H54 (cell line): ENCODE results near the gene PRR19.
"Not testable (repeated sequence)": the region's sequence is repeated elsewhere in the genome, so short reads cannot be mapped to it uniquely, and the experiment has no call there.

Experiments
- DNase-seq: peaks from one replicate; pipeline ENCODE4 v3.0.0; 2011; ENCODE audit warnings: low spot score, mixed read lengths; ENCODE audit not compliant: insufficient read length
- FAIRE-seq: peaks from 3 replicates; lab custom pipeline; 2011; peaks lifted over from hg19 to GRCh38; lab: Jason Lieb, UNC
- POLR2A ChIP-seq: IDR thresholded peaks from 2 replicates; pipeline ENCODE4 v1.6.1; 2011; ENCODE audit warnings: low read depth, mild to moderate bottlenecking, low read length

PRR19 gene, protein sequence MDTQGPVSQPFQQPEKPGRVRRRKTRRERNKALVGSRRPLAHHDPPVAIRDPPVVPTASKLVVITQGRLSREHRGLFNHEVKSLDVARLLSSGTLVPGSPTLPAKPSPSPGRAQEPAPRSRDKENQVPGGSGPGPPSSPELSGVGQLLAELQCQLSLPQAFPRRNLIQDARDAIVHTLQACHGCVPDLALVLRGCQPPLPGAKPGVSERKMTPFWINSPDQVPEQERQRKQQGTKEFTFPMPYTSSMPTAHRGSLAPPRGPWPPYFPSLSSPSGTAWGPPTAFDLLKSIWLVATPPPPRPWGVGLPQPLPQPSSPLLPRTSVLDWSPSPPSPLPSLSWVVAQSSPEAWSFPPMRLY

DNA sequence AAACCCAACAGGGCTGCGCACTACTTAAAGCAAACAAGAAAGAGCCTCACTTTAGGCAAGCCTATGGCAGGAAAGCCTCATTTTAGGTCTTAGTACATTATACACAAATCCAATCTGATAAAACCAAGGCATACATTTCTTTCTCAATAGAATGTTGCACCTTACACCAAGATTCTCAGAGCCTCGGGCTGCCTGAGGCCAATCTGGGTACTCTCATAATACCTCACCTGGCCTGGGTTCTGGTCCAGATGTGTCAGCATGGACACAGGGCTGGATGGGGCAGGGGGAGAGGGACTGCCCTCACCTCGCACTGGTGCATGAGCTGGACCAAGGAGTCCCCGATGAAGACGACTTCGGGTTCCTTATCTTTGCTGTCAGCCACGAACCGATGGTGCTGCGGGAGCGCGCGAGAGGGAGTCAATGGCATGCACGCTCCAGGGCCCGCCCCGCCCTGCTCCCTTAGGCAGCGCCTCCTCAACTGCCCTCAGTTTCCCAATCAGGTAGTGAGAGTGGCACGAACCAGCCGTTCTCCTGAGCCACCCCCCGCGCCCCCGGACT is at the start of gene PRR19:
Gene PRR19, plus strand, starts transcription at position 487 of the 558 bp plus-strand sequence. CDS start 7,453 bp downstream, outside the sequence.
- DNase-seq (no peak), FAIRE-seq (no peak)
- no peak for TF ChIP-seq POLR2A

DNA sequence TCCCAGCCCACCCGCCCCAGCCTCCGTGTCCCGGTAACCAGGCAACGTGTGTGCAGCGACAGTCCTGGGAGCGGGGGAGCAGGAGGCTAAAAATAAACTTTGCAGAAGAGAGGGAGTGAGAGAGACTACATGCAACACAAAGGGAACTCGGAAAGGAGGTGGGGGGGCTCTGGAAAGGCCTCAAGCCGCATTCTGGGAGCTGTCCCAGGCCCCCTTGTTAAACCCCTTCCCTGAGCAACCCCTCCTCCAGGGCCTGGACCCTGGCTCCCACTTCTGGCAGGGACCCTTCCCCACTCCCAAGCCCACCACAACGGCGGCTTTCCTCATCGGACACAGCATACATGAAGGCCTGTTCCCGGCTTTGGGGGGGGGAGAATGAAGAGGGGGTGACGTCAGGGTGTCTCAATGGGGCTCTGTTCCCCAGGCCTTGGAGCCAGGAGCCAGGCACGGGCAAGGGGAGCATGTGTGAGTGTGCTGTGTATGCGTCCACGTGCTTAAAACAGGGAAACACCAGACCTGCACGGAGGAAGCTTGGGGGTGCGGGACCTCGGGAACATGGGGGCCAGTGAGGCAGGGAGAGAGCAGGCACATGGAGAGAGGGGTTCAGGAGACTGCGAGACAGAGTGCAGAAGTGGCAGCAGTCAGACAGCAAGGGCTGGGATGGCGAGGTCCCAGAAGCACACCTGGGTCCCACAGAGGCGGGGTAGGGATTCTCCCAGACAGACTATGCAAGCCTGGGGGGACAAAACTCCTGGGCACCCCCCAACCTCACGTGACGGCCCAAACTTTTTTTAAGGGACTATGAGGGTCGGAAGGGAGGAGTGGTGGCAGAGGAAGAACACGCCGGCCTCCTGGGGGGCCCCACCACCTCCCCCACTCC is 49.3 kb upstream of the PRR19 start:
- DNase-seq (no peak), FAIRE-seq (no peak)
- TF ChIP-seq POLR2A = no peak

- DNase-seq (no peak), FAIRE-seq (no peak)
- TF ChIP-seq POLR2A = no peak; the same call in none of the 2 replicates
Observed at GRCh38 chr19:42253245-42254088, 48.5 kb upstream of the PRR19 start.

GRCh38 chr19:42254089-42254849 is 47.7 kb upstream of the PRR19 start:
- FAIRE-seq (no peak), DNase-seq (no peak)
- TF ChIP-seq POLR2A = no peak

GRCh38 chr19:42254850-42255765 is 46.8 kb upstream of the PRR19 start, which contains the start of gene ERF:
Gene ERF (minus strand): TSS chr19:42255128. CDS start chr19:42254999, 129 bp downstream.
- FAIRE-seq (no peak), DNase-seq (peak; percentile 93)
- TF ChIP-seq POLR2A = peak; percentile 98

- TF ChIP-seq POLR2A = no peak
- DNase-seq (no peak), FAIRE-seq (no peak)
Observed at GRCh38 chr19:42255766-42256745, 45.9 kb upstream of the PRR19 start.

DNA sequence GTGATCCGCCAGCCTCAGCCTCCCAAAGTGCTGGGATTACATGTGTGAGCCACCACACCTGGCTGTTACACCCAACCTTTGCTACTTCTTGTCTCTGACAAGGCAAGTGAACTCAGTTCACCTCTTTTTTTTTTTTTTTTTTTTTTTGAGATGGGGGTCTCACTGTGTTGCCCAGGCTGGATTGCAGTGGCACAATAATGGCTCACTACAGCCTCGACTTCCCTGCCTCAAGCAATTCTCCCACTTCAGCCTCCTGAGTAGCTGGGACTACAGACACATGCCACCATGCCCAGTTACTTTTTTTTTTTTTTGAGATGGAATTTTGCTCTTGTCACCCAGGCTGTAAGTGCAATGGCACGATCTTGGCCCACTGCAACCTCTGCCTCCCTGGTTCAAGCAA is 44.1 kb upstream of the PRR19 start:
- DNase-seq = not testable (repeated sequence)

GRCh38 chr19:42261763-42262162 is 40.2 kb upstream of the PRR19 start:
- no peak for TF ChIP-seq POLR2A
- FAIRE-seq (no peak), DNase-seq (no peak)

More for the DNA sequence above, 44.1 kb upstream of the PRR19 start:
- not testable (repeated sequence) for FAIRE-seq

- DNase-seq, FAIRE-seq: not testable (repeated sequence)
Observed at GRCh38 chr19:42266105-42266504, 35.8 kb upstream of the PRR19 start.

DNA sequence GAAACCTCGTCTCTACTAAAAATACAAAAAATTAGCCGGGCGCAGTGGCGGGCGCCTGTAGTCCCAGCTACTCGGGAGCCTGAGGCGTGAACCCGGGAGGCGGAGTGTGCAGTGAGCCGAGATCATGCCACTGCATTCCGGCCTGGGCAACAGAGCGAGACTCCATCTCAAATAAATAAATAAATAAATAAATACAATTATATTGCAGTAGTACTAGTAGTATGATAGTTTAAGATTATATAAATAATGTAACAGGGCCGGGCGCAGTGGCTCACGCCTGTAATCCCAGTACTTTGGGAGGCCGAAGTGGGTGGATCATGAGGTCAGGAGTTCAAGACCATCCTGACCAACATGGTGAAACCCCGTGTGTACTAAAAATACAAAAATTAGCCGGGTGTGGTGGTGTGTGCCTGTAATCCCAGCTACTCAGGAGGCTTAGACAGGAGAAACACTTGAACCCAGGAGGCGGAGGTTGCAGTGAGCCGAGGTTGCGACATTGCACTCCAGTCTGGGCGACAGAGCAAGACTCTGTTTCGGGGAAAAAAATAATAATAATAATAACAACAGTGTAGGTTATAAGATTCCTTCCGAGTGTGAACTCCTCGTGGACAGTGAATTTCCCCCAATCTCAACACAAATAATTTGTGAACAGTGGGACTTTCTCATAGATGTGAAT is 34.9 kb upstream of the PRR19 start:
- not testable (repeated sequence) for DNase-seq, FAIRE-seq
